GM21360 (cell line): ENCODE results near the gene INVS.
"Not testable (repeated sequence)": the region's sequence is repeated elsewhere in the genome, so short reads cannot be mapped to it uniquely, and the experiment has no call there.

Source experiments
- ATAC-seq: cut with Tn5 transposase; IDR thresholded peaks from one replicate; pipeline ENCODE4 v1.9.1; 2021; ENCODE audit warnings: mild to moderate bottlenecking, moderate library complexity; ENCODE audit not compliant: unreplicated experiment

Gene INVS

GRCh38 chr9:100308965-100309564 lies 210.0 kb downstream of the INVS start:
- no peak for ATAC-seq

GRCh38 chr9:100309992-100310391 lies 210.9 kb downstream of the INVS start:
- no peak for ATAC-seq

- no peak for ATAC-seq
Observed at GRCh38 chr9:100315561-100315960, 216.5 kb downstream of the INVS start.

GRCh38 chr9:100317706-100318105 lies 218.7 kb downstream of the INVS start:
- no peak for ATAC-seq

- ATAC-seq, result no peak
Observed at GRCh38 chr9:100322954-100323536, 224.0 kb downstream of the INVS start.

GRCh38 chr9:100324594-100325200 lies 225.7 kb downstream of the INVS start:
- no peak for ATAC-seq

- not testable (repeated sequence) for ATAC-seq
Observed at GRCh38 chr9:100338736-100339135, 239.7 kb downstream of the INVS start.

- no peak for ATAC-seq
Observed at GRCh38 chr9:100340224-100340623, 241.2 kb downstream of the INVS start.

- no peak for ATAC-seq
Observed at GRCh38 chr9:100341889-100342288, 242.8 kb downstream of the INVS start.

GRCh38 chr9:100346836-100347235 lies 247.8 kb downstream of the INVS start:
- no peak for ATAC-seq

GRCh38 chr9:100350188-100350587 lies 251.1 kb downstream of the INVS start:
- ATAC-seq, result no peak
